Aorta (tissue), 5 donors: ENCODE results near the gene GALNT9. TPM values are rescaled to one million over a fixed set of nuclear protein-coding genes. Genes with fewer than 3 reads are reported as not detected.

Experiments used
- ATAC-seq: fragments of 200-7000 bp; cut with Tn5 transposase; one replicate; pipeline ENCODE4 v1.9.1; 2022; ENCODE audit warnings: moderate library complexity; ENCODE audit not compliant: low FRiP score
- DNase-seq, 2 donors: peaks; one replicate each; pipeline ENCODE4 v3.0.0-alpha.2; 2020
- H3K27ac ChIP-seq, 2 donors: one replicate each; pipeline ENCODE4 v1.5.1; 2013; ENCODE audit warnings: low read length in 2 of 2, mild to moderate bottlenecking in 2 of 2, moderate library complexity in 2 of 2, control low read depth in 1 of 2, inconsistent platforms in 1 of 2, low read depth in 1 of 2
- H3K27me3 ChIP-seq, 2 donors: one replicate each; pipeline ENCODE4 v1.6.1; 2013; ENCODE audit warnings: control low read depth in 1 of 2, low read length in 1 of 2, mild to moderate bottlenecking in 1 of 2, moderate library complexity in 1 of 2; ENCODE audit not compliant: insufficient read depth in 2 of 2, control insufficient read depth in 1 of 2
- H3K36me3 ChIP-seq, 2 donors: one replicate each; pipeline ENCODE4 v1.6.1; 2013; ENCODE audit warnings: control low read depth in 1 of 2, low read length in 1 of 2, mild to moderate bottlenecking in 1 of 2; ENCODE audit not compliant: insufficient read depth in 2 of 2, control insufficient read depth in 1 of 2
- H3K4me1 ChIP-seq, 2 donors: one replicate each; pipeline ENCODE4 v1.6.1; 2013; ENCODE audit warnings: low read length in 2 of 2, control low read depth in 1 of 2, mild to moderate bottlenecking in 1 of 2, moderate library complexity in 1 of 2; ENCODE audit not compliant: insufficient read depth in 2 of 2, control insufficient read depth in 1 of 2
- H3K4me3 ChIP-seq, 2 donors: one replicate each; pipeline ENCODE4 v1.5.1; 2013; ENCODE audit warnings: low read length in 2 of 2, control low read depth in 1 of 2, mild to moderate bottlenecking in 1 of 2
- H3K9me3 ChIP-seq: one replicate; pipeline ENCODE4 v1.6.1; 2013; ENCODE audit warnings: mild to moderate bottlenecking, low read length; ENCODE audit not compliant: control insufficient read depth
- WGBS, 2 donors: extraction: QIAGEN DNeasy Blood & Tissue Kit; methylation state at CpG; one replicate each; pipeline ENCODE4 v1.1.7; 2013; 5-methylcytosine and 5-hydroxymethylcytosine counted together
- intact Hi-C, 2 donors: fragments of 100-400 bp; cut with DNase I; formaldehyde crosslinking; loops; one replicate each; pipeline versions ENCODE4 v1.14.2 to v1.15.0; 2022
- polyA plus RNA-seq, 2 donors: library from polyadenylated mRNA; stranded (reverse); fragments of 200-250 nt; gene quantifications; one replicate each; pipeline ENCODE4 v1.2.3, GENCODE V29; 2013
- total RNA-seq, 2 donors: library from RNA; stranded (reverse); fragmentation: NEBNext Ultra II Directional; extraction: Animal tissue kit (Norgen Biotek cat#: 25700); gene quantifications; one replicate each; pipeline ENCODE4 v1.2.1, GENCODE V29; 2021
- donor health status: healthy with polysubstance abuse.
- donor health status: Bipolar disorder and iron deficiency.
- donor health status: DM: no; HTN: no; CAD: no.
- donor health status: DM: no; HTN: no; CAD: no.
- donor health status: DM: yes; HTN: yes; CAD: no.

The GALNT9 gene
- total and polyA plus RNA-seq, 4 donors: 0.62 to 0.84 TPM; not detected in 2

DNA sequence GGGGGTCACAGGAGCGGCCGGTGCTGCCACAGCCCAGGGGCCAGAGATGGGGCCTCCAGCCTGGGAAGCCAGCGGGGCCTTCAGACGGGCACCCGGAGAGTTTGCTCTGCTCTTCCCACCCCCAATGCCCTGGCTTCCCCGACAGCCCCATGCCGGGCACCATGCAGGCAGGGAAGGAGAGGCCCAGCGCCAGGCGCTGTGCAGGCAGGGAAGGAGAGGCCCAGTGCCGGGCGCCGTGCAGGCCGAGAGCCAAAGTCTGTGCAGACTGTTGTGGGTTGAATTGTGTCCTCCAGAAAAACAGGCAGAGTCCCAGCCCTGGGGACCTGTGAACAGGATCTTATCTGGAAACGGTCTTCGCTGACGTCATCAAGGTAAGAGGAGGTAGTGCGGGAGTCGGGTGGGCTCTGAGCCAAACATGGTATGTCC, 34.3 kb downstream of the GALNT9 start:
- 81 to 84% methylated on average over 18 of the region's 18 CpGs for WGBS, 2 donors
- intact Hi-C loops: no loop called here
- Histone ChIP-seq H3K36me3 (no peaks in the 10 kb centered on the region), H3K4me3 (no peak overlapping the region), H3K9me3 (no peaks in the 10 kb centered on the region), H3K27me3 (no peaks in the 10 kb centered on the region), H3K4me1 (no peaks in the 10 kb centered on the region), H3K27ac (no peak overlapping the region)
- DNase-seq (no peak), ATAC-seq (peak; percentile 33)

DNA sequence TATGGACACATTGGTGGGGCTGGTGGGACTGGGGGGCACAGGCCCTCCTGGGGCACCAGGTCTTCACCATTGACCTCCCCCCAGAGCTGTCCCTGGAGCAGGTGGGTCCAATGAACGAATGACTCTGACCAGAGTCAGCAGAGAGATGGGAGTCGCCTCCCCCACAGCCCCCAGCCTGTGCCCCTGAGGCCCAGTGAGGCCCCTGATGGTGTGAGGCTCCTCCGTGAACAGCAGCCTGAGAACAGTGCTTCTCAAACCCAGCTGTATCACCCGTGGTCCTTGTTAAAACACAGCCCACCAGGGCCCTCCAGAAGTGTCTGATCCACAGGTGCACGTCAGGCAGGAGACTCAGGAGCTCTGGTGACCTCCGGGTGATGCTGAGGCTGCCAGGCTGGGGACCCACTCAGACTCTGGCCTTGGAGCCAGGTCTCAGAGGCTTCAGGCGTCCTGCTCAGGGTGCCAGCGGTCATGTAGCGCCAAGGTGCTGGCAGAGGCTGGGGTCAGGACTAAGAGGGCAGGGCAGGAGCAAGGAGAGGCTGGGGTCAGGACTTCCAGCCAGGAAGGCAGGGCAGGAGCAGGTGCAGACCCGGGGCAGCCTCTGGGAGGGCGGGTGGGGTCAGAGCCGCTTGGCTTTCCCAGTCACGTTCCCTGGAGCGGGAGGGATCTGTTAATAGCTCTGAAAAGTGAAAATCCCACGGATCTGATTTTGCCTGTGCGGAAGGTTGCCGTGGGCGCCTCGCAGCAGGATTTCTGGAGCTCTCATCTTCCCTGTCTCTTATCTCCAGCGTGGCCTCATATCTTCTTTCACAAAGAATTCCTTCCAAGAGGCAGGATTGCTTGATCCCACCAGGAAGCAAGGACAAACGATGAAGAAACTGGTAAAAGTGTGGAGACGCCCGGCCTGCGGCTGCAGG, 35.0 kb downstream of the GALNT9 start:
- 69 to 75% methylated on average over 24 of the region's 24 CpGs for WGBS, 2 donors
- no peak for DNase-seq
- H3K27ac ChIP-seq: no peak overlapping the region
- no peaks in the 10 kb centered on the region for H3K9me3 ChIP-seq
- H3K36me3 ChIP-seq: no peaks in the 10 kb centered on the region
- no peaks in the 10 kb centered on the region for H3K4me1 ChIP-seq
- intact Hi-C loops: no loop called here
- H3K4me3 ChIP-seq: no peak overlapping the region
- no peaks in the 10 kb centered on the region for H3K27me3 ChIP-seq
- ATAC-seq: no peak

DNA sequence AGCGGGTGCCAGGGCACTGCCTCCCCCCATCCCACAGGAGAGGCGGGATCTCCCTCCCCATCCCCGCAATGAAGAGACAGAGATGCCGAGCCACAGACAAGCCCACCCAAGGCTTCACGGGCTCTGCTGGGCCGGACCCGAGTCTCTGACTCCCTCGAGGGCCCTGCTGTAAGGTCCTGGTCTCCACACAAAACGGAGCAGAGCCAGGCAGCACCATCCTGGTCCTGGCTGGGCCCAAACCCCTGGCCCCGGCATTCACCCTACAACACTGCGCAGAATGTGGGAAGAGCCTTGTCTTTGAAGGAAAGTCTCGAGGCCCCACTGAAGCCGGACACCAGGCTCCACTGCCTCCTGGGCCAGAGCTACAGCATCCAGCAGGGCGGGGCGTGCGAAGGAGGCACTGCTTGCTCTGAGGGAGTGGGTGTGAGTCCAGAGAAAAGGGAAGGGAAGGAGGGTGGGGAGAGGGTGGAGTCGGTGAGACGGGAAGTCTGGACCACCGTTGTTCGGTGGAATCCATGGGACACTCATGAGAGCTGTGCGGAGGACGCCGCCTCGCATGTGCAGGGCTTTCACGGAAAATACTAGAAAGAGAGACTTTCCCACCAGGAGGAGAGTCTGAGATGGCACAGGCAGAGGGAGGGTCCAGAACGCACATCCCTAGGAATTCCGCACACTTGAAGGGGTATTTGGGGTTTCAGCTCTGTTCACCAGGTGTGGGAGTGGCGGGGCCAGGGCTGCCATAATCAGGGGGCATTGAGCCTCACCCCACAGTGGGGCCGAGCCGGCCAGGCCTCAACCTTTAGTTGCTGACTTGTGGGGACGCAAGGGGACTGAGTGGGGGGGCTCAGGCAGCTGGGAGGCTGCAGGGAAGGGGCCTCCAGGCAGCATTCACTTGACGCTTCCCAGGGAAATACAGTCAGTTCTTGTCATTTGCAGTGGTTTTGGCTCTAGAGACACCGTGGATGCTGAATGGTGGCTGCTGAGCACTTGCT, 36.8 kb downstream of the GALNT9 start:
- 90 to 92% methylated on average over 33 of the region's 33 CpGs for WGBS, 2 donors
- intact Hi-C loops: no loop called here
- Histone ChIP-seq H3K27ac (no peak overlapping the region), H3K4me3 (no peak overlapping the region), H3K9me3 (no peaks in the 10 kb centered on the region), H3K4me1 (no peaks in the 10 kb centered on the region), H3K36me3 (no peaks in the 10 kb centered on the region), H3K27me3 (no peaks in the 10 kb centered on the region)
- ATAC-seq: no peak
- DNase-seq: no peak

DNA sequence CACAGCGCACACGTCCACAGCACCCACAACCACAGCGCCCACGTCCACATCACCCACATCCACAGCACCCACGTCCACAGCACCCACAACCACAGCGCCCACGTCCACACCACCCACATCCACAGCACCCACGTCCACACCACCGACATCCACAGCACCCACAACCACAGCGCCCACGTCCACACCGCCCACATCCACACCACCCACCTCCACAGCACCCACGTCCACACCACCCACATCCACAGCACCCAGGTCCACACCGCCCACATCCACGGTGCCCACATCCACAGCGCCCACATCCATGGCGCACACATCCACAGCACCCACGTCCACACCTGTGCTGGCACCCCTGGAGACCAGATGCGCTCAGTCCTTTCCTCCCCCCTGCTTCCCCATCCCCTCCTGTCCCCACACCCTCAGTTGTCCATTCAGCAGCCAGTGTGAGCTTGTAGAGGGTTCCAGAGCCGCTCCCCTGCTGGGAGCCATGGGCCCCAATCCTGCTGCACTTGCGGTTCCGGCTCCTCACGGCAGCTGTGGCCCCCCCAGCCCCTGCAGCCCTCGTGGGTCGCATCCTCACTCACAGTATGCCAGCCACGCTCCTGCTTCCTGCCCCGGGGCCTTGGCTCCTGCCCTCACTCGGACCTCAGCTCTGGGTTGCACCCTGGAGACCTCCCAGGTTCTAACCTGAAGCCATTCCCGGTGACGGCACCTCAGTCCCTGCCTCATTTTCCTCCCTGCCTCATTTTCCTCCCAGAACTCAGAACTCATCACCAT, 37.8 kb downstream of the GALNT9 start:
- no peak overlapping the region for H3K4me3 ChIP-seq
- DNase-seq (no peak), ATAC-seq (no peak)
- no peak overlapping the region for H3K27ac ChIP-seq
- H3K9me3 ChIP-seq: no peaks in the 10 kb centered on the region
- H3K27me3 ChIP-seq: no peaks in the 10 kb centered on the region
- H3K36me3 ChIP-seq: no peaks in the 10 kb centered on the region
- H3K4me1 ChIP-seq: no peaks in the 10 kb centered on the region
- 94% methylated on average over 27 to 28 of the region's 30 CpGs for WGBS, 2 donors
- intact Hi-C loops: no loop called here

DNA sequence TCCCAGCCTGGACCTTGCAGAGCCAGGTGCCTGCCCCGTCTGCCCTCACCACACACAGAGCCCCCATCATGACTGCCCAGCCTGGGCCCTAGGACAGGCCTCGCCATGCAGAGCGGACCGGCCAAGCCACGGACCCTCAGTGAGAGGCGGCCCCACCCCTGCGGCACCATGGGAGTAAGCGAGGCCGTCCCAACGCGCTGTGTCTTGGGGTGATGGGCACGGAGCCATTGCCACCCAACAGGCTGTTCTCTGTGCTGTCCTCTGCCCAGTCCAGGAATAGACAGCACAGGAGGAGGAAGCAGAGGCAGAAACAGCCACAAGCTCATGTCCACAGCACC, 39.2 kb downstream of the GALNT9 start:
- WGBS, 2 donors: 89 to 95% methylated on average over 12 of the region's 12 CpGs
- DNase-seq: peak in 1 of 2 donors; percentile 20
- Histone ChIP-seq H3K4me3 (no peak overlapping the region), H3K36me3 (no peaks in the 10 kb centered on the region), H3K27me3 (no peaks in the 10 kb centered on the region), H3K4me1 (no peaks in the 10 kb centered on the region), H3K9me3 (no peaks in the 10 kb centered on the region), H3K27ac (no peak overlapping the region)
- intact Hi-C loops: no loop called here
- no peak for ATAC-seq

DNA sequence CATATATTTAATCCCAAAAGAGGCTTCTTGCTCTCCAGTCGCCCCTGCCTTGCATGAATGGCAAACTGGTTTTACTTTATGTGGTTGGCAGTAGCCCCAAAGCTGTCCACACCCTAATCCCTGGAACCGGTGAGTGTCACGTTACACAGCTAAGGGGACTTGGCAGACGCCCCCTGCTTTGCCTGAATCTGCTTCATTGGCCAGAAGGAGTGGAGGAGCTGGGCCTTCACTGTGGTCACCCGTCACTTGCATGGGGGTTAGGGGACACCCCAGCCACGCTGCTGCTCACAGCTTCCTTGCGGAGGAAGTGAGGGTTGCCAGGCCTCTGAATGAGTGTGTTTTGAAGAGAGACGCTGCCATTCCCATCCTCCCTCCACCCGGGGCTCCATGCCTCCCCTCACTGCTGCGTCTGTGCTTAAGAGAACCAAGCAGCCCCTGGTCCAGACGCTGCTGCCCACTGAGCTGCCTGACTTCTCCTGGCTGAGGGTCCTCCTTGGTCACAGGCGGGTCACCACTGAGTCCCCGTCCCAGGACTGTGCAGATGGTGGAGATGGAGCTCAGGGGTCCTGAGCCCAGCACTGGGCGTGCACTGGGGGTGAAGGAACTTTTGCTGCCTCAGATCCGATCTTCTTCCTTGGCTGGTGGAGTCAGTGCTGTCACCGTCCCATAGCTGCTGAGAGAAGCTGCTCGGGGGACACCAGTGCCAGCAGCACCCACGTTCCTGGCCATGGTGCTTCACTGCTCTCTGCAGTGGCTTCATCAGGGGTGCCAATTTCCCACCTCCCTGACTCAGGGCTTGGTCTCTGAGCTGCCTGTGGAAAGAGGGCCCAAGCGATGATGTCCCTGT, 39.8 kb downstream of the GALNT9 start:
- Histone ChIP-seq H3K9me3 (no peaks in the 10 kb centered on the region), H3K4me3 (no peak overlapping the region), H3K36me3 (no peaks in the 10 kb centered on the region), H3K27ac (no peak overlapping the region), H3K4me1 (no peaks in the 10 kb centered on the region), H3K27me3 (no peaks in the 10 kb centered on the region)
- intact Hi-C loops: no loop called here
- WGBS, 2 donors: 39 to 42% methylated on average over 19 of the region's 19 CpGs
- DNase-seq (peak; percentile 26 to 44), ATAC-seq (no peak)

DNA sequence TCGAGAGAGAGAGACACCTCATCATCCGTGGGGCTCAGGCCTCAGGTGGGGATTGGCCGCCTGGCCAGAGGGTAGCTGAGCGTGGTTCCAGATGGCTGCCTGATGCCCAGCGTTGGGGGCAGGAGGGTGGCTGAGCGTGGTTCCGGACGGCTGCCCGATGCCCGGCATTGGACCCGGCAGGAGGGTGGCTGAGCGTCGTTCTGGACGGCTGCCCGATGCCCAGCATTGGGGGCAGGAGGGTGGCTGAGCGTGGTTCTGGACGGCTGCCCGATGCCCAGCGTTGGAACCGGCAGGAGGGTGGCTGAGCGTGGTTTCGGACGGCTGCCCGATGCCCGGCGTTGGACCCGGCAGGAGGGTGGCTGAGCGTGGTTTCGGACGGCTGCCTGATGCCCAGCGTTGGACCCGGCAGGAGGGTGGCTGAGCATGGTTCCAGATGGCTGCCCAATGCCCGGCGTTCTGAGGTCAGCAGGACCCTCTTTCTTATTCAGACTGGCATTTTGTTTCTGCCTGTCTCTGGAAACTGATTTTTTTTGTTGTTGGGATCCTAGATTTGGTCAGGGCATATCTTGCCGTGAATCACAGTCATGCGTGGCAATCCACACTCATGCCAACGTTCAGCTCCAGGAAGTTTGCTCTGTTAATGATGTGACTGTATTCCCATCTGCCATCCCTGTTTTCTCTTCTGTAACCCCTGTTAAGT, 40.7 kb downstream of the GALNT9 start:
- Histone ChIP-seq H3K36me3 (no peaks in the 10 kb centered on the region), H3K27ac (no peak overlapping the region), H3K4me3 (no peak overlapping the region), H3K4me1 (no peaks in the 10 kb centered on the region), H3K27me3 (no peaks in the 10 kb centered on the region), H3K9me3 (no peaks in the 10 kb centered on the region)
- intact Hi-C loops: no loop called here
- DNase-seq (peak in 1 of 2 donors; percentile 35), ATAC-seq (no peak)
- 86 to 89% methylated on average over 37 of the region's 37 CpGs for WGBS, 2 donors
